Testis (tissue), 2 donors: ENCODE measurements around the gene ARMC3.

Experiments
- CTCF ChIP-seq, 3 experiments: fragments of 450-650 bp in 2 of 3; fragments of 200-600 bp in 1 of 3; sonication (generic) in 1 of 3; IDR thresholded peaks; one replicate each; pipeline ENCODE4 v1.5.1; 2016 to 2019; ENCODE audit warnings: antibody characterized with exemption in 3 of 3, mild to moderate bottlenecking in 2 of 3, moderate library complexity in 1 of 3
- POLR2A ChIP-seq: fragments of 450-650 bp; IDR thresholded peaks from one replicate; pipeline ENCODE4 v1.6.1; 2017; ENCODE audit warnings: antibody characterized with exemption, mild to moderate bottlenecking, moderate library complexity

GRCh38 chr10:22978287-22978686 is 50.4 kb downstream of the ARMC3 start:
- no peak for TF ChIP-seq CTCF (IDR thresholded peaks at IDR 0.05)
- no peak for TF ChIP-seq POLR2A
